ENCODE measurements around the gene ACTL6A.

Gene ACTL6A

DNA sequence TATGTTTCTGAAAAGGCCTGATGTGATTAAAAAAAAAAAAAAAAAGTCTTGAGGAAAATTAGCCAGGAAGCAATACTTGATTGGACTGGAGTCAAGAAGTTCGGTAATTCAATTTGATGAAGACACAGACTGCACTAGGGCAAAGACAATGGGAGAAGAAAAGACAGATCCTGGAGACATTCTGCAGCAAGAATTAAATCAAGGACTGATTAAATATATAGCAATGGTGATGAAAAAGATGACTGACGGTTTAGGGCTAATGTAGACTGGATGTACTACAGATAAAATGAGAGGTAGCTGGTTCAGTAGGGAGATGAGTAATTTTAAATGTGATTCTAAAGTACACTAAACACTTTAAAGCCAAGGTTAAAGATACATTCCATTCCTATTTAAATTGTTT, 27.9 kb downstream of the ACTL6A start:
- Histone ChIP-seq H3K27ac (ENCODE audit: low read length) (no peak overlapping the region), H3K9me3 (ENCODE audit: control insufficient read depth in 2 of 2, low read length in 2 of 2) (no peaks in the 10 kb centered on the region), H3K36me3 (ENCODE audit: control insufficient read depth in 2 of 2, insufficient read depth in 2 of 2, low read length in 2 of 2) (peaks cover 31 to 37% of the 10 kb centered on the region in 2 donors), H3K9ac (ENCODE audit: low read length in 2 of 2) (no peak overlapping the region), H3K4me3 (ENCODE audit: low read length in 2 of 2) (no peak overlapping the region), H3K27me3 (ENCODE audit: control insufficient read depth in 1 of 2, insufficient read depth in 2 of 2, low read length in 2 of 2) (no peaks in the 10 kb centered on the region), H3K4me1 (ENCODE audit: control insufficient read depth, insufficient read depth, low read length) (no peaks in the 10 kb centered on the region)

DNA sequence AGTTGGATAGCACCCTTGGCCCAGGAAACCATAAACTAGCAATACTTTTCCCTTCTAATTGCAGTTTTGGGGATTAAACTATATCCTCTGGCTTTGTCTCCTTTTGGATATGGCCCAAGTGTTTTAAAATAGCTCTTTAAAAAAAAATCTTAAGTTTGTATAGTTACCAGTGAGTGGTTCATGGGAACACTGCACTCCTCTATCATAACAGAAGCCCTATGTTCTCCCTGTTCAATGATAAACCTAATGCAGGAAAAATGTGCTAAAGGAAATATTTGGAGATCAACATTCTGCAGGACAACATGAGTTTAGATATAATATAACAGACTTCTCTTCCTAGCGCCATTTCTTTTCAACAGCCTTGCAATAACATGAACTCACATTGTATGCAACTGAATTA, 28.6 kb downstream of the ACTL6A start:
- no peaks in the 10 kb centered on the region for H3K4me1 ChIP-seq (ENCODE audit: control insufficient read depth, insufficient read depth, low read length)
- H3K9ac ChIP-seq (ENCODE audit: low read length in 2 of 2), result no peak overlapping the region
- no peak overlapping the region for H3K27ac ChIP-seq (ENCODE audit: low read length)
- H3K9me3 ChIP-seq (ENCODE audit: control insufficient read depth in 2 of 2, low read length in 2 of 2), result no peaks in the 10 kb centered on the region
- H3K36me3 ChIP-seq (ENCODE audit: control insufficient read depth in 2 of 2, insufficient read depth in 2 of 2, low read length in 2 of 2), result peaks cover 27 to 39% of the 10 kb centered on the region in 2 donors
- H3K4me3 ChIP-seq (ENCODE audit: low read length in 2 of 2), result no peak overlapping the region
- H3K27me3 ChIP-seq (ENCODE audit: control insufficient read depth in 1 of 2, insufficient read depth in 2 of 2, low read length in 2 of 2), result no peaks in the 10 kb centered on the region

DNA sequence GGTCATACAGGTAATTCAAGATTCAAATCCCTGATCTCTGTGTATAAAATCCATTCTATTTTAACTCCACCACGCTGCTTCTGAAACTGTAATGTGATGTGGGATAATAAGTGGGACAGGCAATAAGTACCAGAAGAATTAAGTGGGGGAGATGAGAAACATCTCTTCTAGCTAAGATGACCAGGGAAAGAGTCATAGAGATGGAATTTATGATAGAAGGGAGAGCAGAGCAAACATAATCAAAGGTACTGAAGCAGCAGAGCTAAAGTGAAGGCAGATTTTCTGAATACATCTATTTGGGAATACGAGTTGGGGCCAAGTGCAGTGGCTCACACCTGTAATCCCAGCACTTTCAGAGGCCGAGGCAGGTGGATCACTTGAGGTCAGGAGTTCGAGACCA, 36.8 kb downstream of the ACTL6A start:
- Histone ChIP-seq H3K4me3 (ENCODE audit: low read length in 2 of 2) (no peak overlapping the region), H3K27me3 (ENCODE audit: control insufficient read depth in 1 of 2, insufficient read depth in 2 of 2, low read length in 2 of 2) (no peaks in the 10 kb centered on the region), H3K9ac (ENCODE audit: low read length in 2 of 2) (no peak overlapping the region), H3K36me3 (ENCODE audit: control insufficient read depth in 2 of 2, insufficient read depth in 2 of 2, low read length in 2 of 2) (peaks cover 29 to 39% of the 10 kb centered on the region in 2 donors), H3K27ac (ENCODE audit: low read length) (no peak overlapping the region), H3K4me1 (ENCODE audit: control insufficient read depth, insufficient read depth, low read length) (peaks cover 3% of the 10 kb centered on the region), H3K9me3 (ENCODE audit: control insufficient read depth in 2 of 2, low read length in 2 of 2) (no peaks in the 10 kb centered on the region)

DNA sequence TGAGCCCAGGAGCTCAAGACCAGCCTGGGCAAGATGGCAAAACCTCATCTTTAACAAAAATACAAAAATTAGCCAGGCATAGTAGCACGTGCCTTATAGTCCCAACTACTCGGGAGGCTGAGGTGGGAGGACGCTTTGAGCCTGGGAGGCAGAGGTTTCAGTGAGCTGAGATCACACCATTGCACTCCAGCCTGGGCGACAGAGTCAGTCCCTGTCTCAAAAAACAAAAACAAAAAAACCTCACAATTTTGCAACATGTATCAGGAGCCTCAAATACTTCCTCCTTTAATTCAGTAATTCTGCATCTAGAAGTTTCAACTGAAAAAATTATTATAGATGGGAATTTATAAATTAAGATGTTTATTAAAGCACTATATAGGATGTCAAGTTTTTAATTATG, 40.6 kb downstream of the ACTL6A start:
- Histone ChIP-seq H3K4me1 (ENCODE audit: control insufficient read depth, insufficient read depth, low read length) (peaks cover 6% of the 10 kb centered on the region), H3K4me3 (ENCODE audit: low read length in 2 of 2) (peak overlapping the region; percentile 93 to 99), H3K27ac (ENCODE audit: low read length) (no peak overlapping the region), H3K36me3 (ENCODE audit: control insufficient read depth in 2 of 2, insufficient read depth in 2 of 2, low read length in 2 of 2) (peaks cover 19 to 32% of the 10 kb centered on the region in 2 donors), H3K9ac (ENCODE audit: low read length in 2 of 2) (no peak overlapping the region), H3K9me3 (ENCODE audit: control insufficient read depth in 2 of 2, low read length in 2 of 2) (no peaks in the 10 kb centered on the region), H3K27me3 (ENCODE audit: control insufficient read depth in 1 of 2, insufficient read depth in 2 of 2, low read length in 2 of 2) (no peaks in the 10 kb centered on the region)

DNA sequence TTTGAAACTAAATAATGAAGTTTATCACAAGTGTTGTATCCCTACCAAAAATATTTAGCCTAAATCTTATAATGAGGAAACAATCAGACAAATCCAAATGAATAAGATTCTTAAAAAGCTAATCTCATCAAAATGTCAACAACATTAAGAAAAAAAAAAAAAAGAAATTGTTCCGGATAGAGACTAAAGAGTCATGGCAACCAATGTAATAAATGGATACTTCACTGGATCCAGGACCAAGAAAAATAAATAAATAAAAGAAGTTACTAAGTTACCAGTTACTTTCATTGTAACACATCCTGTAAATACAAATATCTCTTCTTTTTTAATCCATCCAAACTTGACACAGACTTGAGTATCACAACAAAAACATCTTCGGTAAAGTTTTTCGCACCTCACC, 41.1 kb downstream of the ACTL6A start:
- Histone ChIP-seq H3K9ac (ENCODE audit: low read length in 2 of 2) (peak overlapping the region; percentile 92 to 99), H3K36me3 (ENCODE audit: control insufficient read depth in 2 of 2, insufficient read depth in 2 of 2, low read length in 2 of 2) (peaks cover 16 to 27% of the 10 kb centered on the region in 2 donors), H3K27ac (ENCODE audit: low read length) (peak overlapping the region; percentile 97), H3K4me3 (ENCODE audit: low read length in 2 of 2) (peak overlapping the region; percentile 93 to 99), H3K27me3 (ENCODE audit: control insufficient read depth in 1 of 2, insufficient read depth in 2 of 2, low read length in 2 of 2) (no peaks in the 10 kb centered on the region), H3K4me1 (ENCODE audit: control insufficient read depth, insufficient read depth, low read length) (peaks cover 6% of the 10 kb centered on the region), H3K9me3 (ENCODE audit: control insufficient read depth in 2 of 2, low read length in 2 of 2) (no peaks in the 10 kb centered on the region)

DNA sequence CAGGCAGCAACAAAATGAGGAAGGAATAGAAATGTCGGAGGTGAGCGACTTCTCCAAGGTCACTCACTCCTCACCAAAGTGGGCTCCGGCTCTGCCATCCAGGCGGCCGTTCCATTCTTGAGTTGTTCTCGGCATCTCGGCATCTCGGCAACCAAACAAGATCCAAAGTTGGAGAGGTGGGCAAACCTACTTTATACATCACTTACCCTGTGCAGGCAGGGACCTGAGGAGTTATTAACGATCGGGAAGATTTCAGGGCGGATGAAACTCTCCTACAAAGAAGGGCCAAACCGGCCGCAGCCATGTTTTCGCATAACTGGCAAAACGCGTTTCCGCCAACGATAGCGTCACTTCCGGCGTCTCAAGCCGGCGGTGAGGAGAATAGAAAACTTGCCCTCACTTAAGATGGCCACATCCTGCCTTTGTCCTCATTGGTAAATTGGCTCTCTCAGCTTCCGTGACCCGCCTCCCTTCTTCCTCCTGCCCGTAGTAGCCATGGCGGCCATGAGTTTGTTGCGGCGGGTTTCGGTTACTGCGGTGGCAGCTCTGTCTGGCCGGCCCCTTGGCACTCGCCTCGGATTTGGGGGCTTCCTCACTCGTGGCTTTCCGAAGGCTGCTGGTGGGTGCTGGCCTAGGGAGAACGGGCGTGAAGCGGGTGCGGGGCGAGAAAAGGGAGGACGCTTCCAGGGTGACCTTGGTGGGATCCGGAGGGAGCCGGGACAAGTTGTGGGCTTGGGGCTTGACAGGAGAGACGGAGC, 41.8 kb downstream of the ACTL6A start, which contains the start of the genes MRPL47 and NDUFB5:
Gene MRPL47, minus strand, starts transcription at position 318 of the 758 bp plus-strand sequence. Its CDS starts 14 bp downstream, at position 304.
Gene NDUFB5, plus strand, starts transcription at position 474 of the 758 bp plus-strand sequence. Its CDS starts 22 bp downstream, at position 496.
- peak within 1 kb of the TSS; percentile 93 to 99 for H3K4me3 ChIP-seq (ENCODE audit: low read length in 2 of 2)
- no peaks in the 10 kb centered on the region for H3K9me3 ChIP-seq (ENCODE audit: control insufficient read depth in 2 of 2, low read length in 2 of 2)
- H3K27me3 ChIP-seq (ENCODE audit: control insufficient read depth in 1 of 2, insufficient read depth in 2 of 2, low read length in 2 of 2), result no peaks in the 10 kb centered on the region
- H3K4me1 ChIP-seq (ENCODE audit: control insufficient read depth, insufficient read depth, low read length), result peaks cover 6% of the 10 kb centered on the region
- H3K27ac ChIP-seq (ENCODE audit: low read length), result peak within 1 kb of the TSS; percentile 97
- H3K36me3 ChIP-seq (ENCODE audit: control insufficient read depth in 2 of 2, insufficient read depth in 2 of 2, low read length in 2 of 2), result peaks cover 13 to 24% of the 10 kb centered on the region in 2 donors
- H3K9ac ChIP-seq (ENCODE audit: low read length in 2 of 2), result peak within 1 kb of the TSS; percentile 92 to 99

DNA sequence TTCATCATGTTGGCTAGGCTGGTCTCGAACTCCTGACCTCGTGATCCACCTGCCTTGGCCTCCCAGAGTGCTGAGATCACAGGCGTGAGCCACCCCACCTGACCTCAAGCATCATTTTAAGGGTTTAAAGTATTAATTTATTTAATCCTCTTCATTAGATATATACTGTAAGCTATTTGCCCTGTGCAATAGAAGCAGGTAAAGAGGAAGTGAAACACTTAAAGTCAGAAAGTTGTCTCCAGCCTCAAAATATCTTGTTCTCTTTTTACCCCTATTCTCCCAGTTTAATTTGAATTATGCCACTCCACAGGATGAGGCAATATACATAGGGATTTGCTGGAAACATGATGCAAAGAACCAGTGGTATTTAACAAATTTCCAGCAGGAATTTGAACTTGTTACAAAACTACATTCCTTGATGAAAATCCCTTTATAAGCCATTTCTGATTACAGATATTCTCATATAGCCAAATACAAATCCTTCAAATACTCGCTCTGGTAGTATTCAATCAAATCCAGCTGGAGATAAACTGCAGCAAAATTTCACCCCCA, 43.9 kb downstream of the ACTL6A start:
- H3K9me3 ChIP-seq (ENCODE audit: control insufficient read depth in 2 of 2, low read length in 2 of 2), result no peaks in the 10 kb centered on the region
- no peaks in the 10 kb centered on the region for H3K27me3 ChIP-seq (ENCODE audit: control insufficient read depth in 1 of 2, insufficient read depth in 2 of 2, low read length in 2 of 2)
- H3K36me3 ChIP-seq (ENCODE audit: control insufficient read depth in 2 of 2, insufficient read depth in 2 of 2, low read length in 2 of 2), result peaks cover 3 to 12% of the 10 kb centered on the region in 2 donors
- no peak overlapping the region for H3K27ac ChIP-seq (ENCODE audit: low read length)
- H3K9ac ChIP-seq (ENCODE audit: low read length in 2 of 2), result no peak overlapping the region
- no peak overlapping the region for H3K4me3 ChIP-seq (ENCODE audit: low read length in 2 of 2)
- H3K4me1 ChIP-seq (ENCODE audit: control insufficient read depth, insufficient read depth, low read length), result peaks cover 6% of the 10 kb centered on the region

DNA sequence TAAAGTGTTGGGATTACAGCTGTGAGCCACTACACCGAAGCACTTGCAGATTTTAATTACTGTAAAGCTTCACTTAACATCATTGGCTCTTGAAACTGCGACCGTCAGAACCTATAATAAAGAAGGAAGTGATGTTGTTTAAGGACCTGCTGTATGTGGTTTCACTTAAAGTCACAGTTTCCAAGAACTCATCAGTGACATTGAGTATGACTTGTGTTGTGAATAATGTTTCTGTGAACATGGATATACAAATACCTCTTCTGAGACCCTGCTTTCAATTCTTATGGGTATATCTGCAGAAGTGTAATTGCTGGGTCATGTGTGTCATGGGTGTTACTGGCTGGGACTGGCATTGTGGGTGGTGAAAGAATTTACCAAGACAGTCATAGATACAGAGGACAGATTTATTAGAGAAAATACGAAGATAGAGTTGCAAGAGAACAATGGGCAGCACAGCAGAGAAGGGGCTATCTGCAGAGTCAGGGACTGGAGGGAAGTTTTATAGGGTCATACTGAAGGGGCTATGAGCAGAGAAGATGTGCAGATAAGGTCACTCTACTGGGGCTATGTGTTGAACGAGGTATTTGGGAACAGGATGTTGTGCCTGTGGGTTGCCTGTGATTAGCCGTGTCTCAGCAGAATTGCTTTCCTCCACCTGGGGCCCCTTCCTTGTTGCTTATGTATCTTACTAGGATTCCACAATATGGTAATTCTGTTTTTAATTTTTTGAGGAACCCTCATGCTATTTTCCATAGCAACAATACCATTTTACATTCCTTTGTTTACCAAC, 46.4 kb downstream of the ACTL6A start:
- Histone ChIP-seq H3K9me3 (ENCODE audit: control insufficient read depth in 2 of 2, low read length in 2 of 2) (no peaks in the 10 kb centered on the region), H3K36me3 (ENCODE audit: control insufficient read depth in 2 of 2, insufficient read depth in 2 of 2, low read length in 2 of 2) (peaks cover 0 to 8% of the 10 kb centered on the region in 2 donors), H3K4me3 (ENCODE audit: low read length in 2 of 2) (no peak overlapping the region), H3K27ac (ENCODE audit: low read length) (no peak overlapping the region), H3K27me3 (ENCODE audit: control insufficient read depth in 1 of 2, insufficient read depth in 2 of 2, low read length in 2 of 2) (no peaks in the 10 kb centered on the region), H3K9ac (ENCODE audit: low read length in 2 of 2) (no peak overlapping the region), H3K4me1 (ENCODE audit: control insufficient read depth, insufficient read depth, low read length) (peaks cover 3% of the 10 kb centered on the region)

DNA sequence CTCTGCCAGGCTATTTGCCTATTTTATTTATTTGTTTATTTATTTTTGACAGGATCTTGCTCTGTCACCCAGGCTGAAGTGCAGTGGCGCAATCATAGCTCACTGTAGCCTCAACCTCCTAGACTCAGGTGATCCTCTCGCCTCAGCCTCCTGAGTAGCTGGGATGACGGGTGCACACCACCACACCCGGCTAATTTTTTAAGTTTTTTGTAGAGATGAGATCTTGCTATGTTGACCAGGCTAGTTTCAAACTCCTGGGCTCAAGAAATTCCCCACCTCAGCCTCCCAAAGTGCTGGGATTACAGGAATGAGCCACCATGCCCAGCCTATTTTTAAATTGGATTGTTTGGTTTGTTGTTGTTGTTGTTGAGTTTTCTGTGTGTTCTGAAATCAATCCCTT, 47.3 kb downstream of the ACTL6A start:
- peaks cover 3% of the 10 kb centered on the region for H3K4me1 ChIP-seq (ENCODE audit: control insufficient read depth, insufficient read depth, low read length)
- H3K36me3 ChIP-seq (ENCODE audit: control insufficient read depth in 2 of 2, insufficient read depth in 2 of 2, low read length in 2 of 2), result peaks cover 0 to 8% of the 10 kb centered on the region in 2 donors
- H3K27ac ChIP-seq (ENCODE audit: low read length), result no peak overlapping the region
- no peaks in the 10 kb centered on the region for H3K27me3 ChIP-seq (ENCODE audit: control insufficient read depth in 1 of 2, insufficient read depth in 2 of 2, low read length in 2 of 2)
- H3K9me3 ChIP-seq (ENCODE audit: control insufficient read depth in 2 of 2, low read length in 2 of 2), result no peaks in the 10 kb centered on the region
- no peak overlapping the region for H3K9ac ChIP-seq (ENCODE audit: low read length in 2 of 2)
- H3K4me3 ChIP-seq (ENCODE audit: low read length in 2 of 2), result no peak overlapping the region

DNA sequence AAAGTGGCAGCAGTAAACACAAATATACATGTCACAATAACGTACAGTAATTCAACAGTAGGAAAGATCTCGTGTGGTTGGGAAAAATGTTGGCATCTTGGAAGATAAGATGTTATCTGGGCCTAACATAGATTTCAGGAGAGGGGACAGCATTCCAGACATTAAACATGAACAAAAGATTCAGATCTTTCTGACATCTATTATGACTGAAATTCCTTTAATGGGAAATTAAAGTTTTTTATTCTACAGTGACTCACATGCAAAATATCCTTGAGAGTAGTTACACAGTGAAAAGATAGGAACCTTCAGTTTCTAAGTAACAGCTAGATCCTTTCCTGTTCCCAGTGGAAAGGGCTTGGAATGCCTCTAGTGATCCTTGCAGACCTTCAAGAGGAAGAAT, 51.1 kb downstream of the ACTL6A start:
- Histone ChIP-seq H3K4me1 (ENCODE audit: control insufficient read depth, insufficient read depth, low read length) (no peaks in the 10 kb centered on the region), H3K4me3 (ENCODE audit: low read length in 2 of 2) (no peak overlapping the region), H3K27ac (ENCODE audit: low read length) (no peak overlapping the region), H3K36me3 (ENCODE audit: control insufficient read depth in 2 of 2, insufficient read depth in 2 of 2, low read length in 2 of 2) (peaks cover 5 to 11% of the 10 kb centered on the region in 2 donors), H3K9me3 (ENCODE audit: control insufficient read depth in 2 of 2, low read length in 2 of 2) (no peaks in the 10 kb centered on the region), H3K27me3 (ENCODE audit: control insufficient read depth in 1 of 2, insufficient read depth in 2 of 2, low read length in 2 of 2) (no peaks in the 10 kb centered on the region), H3K9ac (ENCODE audit: low read length in 2 of 2) (no peak overlapping the region)
